Keratinocyte (primary cell): ENCODE results near the gene WDR44. TPM values are rescaled to one million over a fixed set of nuclear protein-coding genes. Genes with fewer than 3 reads are reported as not detected.

ENCODE experiments used
- DNase-seq: peaks from one replicate; pipeline ENCODE4 v3.0.0-alpha.2; 2011; ENCODE audit warnings: low read depth, missing footprints, low spot score
- FAIRE-seq: peaks from 2 replicates; lab custom pipeline; 2011; peaks lifted over from hg19 to GRCh38; lab: Jason Lieb, UNC
- H2AFZ ChIP-seq: 2 replicates; pipeline ENCODE4 v1.6.0; 2012; ENCODE audit warnings: low read length, control low read depth, inconsistent platforms; ENCODE audit not compliant: control insufficient read depth
- H3K27ac ChIP-seq: 2 replicates; pipeline ENCODE4 v1.5.1; 2011; ENCODE audit warnings: low read length; ENCODE audit not compliant: control insufficient read depth, insufficient read depth
- H3K27me3 ChIP-seq: 3 replicates; pipeline ENCODE4 v1.6.0; 2011; ENCODE audit warnings: low read length; ENCODE audit not compliant: control insufficient read depth, insufficient read depth; ENCODE audit errors: extremely low read depth
- H3K36me3 ChIP-seq, 2 experiments: 2 replicates in 1 of 2; 3 replicates in 1 of 2; pipeline ENCODE4 v1.5.1; 2011; ENCODE audit warnings: low read length in 2 of 2, mild to moderate bottlenecking in 1 of 2; ENCODE audit not compliant: control insufficient read depth in 2 of 2, insufficient read depth in 2 of 2; ENCODE audit errors: extremely low read depth in 1 of 2
- H3K4me1 ChIP-seq: 3 replicates; pipeline ENCODE4 v1.5.1; 2011; ENCODE audit warnings: low read length; ENCODE audit not compliant: control insufficient read depth, insufficient read depth; ENCODE audit errors: extremely low read depth
- H3K4me2 ChIP-seq: 3 replicates; pipeline ENCODE4 v1.6.0; 2011; ENCODE audit warnings: low read depth, low read length; ENCODE audit not compliant: control insufficient read depth, insufficient read depth; ENCODE audit errors: extremely low read depth
- H3K4me3 ChIP-seq, 3 experiments: fragments of 200-600 bp in 1 of 3; sonication (generic) in 1 of 3; 2 replicates in 2 of 3; 3 replicates in 1 of 3; pipeline ENCODE4 v1.5.1; 2011 to 2016; ENCODE audit warnings: low read length in 3 of 3, mild to moderate bottlenecking in 3 of 3, control low read depth in 2 of 3, inconsistent platforms in 1 of 3, low read depth in 1 of 3, mixed read lengths in 1 of 3, mixed run types in 1 of 3, moderate library complexity in 1 of 3; ENCODE audit not compliant: control insufficient read depth in 2 of 3, insufficient read depth in 2 of 3; ENCODE audit errors: extremely low read depth in 1 of 3
- H3K79me2 ChIP-seq: 2 replicates; pipeline ENCODE4 v1.6.0; 2012; ENCODE audit warnings: low read length; ENCODE audit not compliant: control insufficient read depth, insufficient read depth
- H3K9ac ChIP-seq: 3 replicates; pipeline ENCODE4 v1.6.0; 2011; ENCODE audit warnings: low read length; ENCODE audit not compliant: control insufficient read depth, insufficient read depth; ENCODE audit errors: extremely low read depth
- H3K9me1 ChIP-seq: 3 replicates; pipeline ENCODE4 v1.6.0; 2011; ENCODE audit warnings: low read length; ENCODE audit not compliant: control insufficient read depth, insufficient read depth; ENCODE audit errors: extremely low read depth
- H3K9me3 ChIP-seq: 2 replicates; pipeline ENCODE4 v1.5.1; 2012; ENCODE audit warnings: low read depth, low read length; ENCODE audit not compliant: control insufficient read depth
- H4K20me1 ChIP-seq: 3 replicates; pipeline ENCODE4 v1.6.0; 2011; ENCODE audit warnings: low read length; ENCODE audit not compliant: control insufficient read depth, insufficient read depth; ENCODE audit errors: extremely low read depth
- EZH2 ChIP-seq: IDR thresholded peaks from one replicate; pipeline ENCODE4 v1.6.1; 2012; ENCODE audit warnings: inconsistent platforms, mild to moderate bottlenecking, low read length, moderate library complexity
- dilution Hi-C: fragments of 300-500 bp; cut with MboI; formaldehyde crosslinking; loops from one replicate; pipeline ENCODE4 v1.7.0; 2020; ENCODE audit warnings: low sequenced_read_pairs; ENCODE audit not compliant: extremely low pct_ligation_motif_present
- polyA plus RNA-seq, 5 experiments: library from polyadenylated mRNA; depleted of rRNA in 3 of 5; stranded (reverse) in 3 of 5; stranded (forward) in 1 of 5; unstranded in 1 of 5; fragments of >200 nt; gene quantifications; 1 replicate in 1 of 5; 2 replicates in 3 of 5; 3 replicates in 1 of 5; pipeline versions ENCODE4 v1.2.1 to v1.2.3, GENCODE V29; 2011 to 2012; ENCODE audit warnings: missing spikeins in 2 of 5, low read depth in 1 of 5, low replicate concordance in 1 of 5
- TF ChIP-seq, protein P1 (sequence below), 3 experiments: IDR thresholded peaks in 1 of 3; conservative IDR thresholded peaks in 1 of 3; optimal IDR thresholded peaks in 1 of 3; 2 replicates in 2 of 3; 3 replicates in 1 of 3; pipeline versions ENCODE3 to v1.5.1; 2011; ENCODE audit warnings: low read length in 3 of 3, mild to moderate bottlenecking in 3 of 3, moderate library complexity in 2 of 3, control low read depth in 1 of 3, inconsistent platforms in 1 of 3; ENCODE audit not compliant: insufficient read depth in 2 of 3; ENCODE audit errors: extremely low read depth in 1 of 3

WDR44 gene
- polyA plus RNA-seq, 1 donor (not counting 4 experiments of a cell fraction or from before 2014, with no cell fraction given) = 22.9 TPM

DNA sequence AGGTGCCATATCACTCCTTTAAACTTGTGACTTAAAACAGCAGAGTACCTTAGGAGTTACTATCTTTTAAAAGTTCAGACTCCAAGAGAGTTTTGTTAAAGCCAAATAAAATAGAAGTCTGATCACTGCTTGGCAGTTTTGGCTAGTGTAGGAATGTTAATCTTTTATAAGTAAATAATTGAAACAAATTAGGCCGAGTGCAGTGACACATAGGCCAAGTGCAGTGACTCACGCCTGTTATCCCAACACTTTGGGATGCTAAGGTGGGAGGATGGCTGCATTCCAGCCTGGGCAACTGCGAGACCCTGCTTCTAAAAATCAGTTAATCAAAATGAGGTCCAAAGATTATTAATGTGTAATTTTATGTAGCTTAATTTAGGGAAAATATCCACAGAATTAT is 37.2 kb downstream of the WDR44 start:
- no peak for FAIRE-seq

DNA sequence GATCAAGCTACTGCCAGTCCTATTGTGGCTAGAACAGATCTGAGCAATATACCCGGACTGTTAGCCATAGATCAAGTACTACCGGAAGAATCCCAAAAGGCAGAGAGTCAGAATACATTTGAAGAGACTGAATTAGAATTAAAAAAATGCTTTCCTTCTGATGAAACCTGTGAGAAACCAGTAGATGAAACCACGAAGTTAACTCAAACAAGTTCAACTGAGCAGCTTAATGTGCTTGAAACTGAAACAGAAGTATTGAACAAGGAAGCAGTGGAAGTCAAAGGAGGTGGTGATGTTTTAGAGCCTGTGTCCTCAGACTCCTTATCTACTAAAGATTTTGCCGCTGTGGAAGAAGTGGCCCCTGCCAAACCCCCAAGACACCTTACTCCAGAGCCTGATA is 46.8 kb downstream of the WDR44 start:
- H3K9me3 ChIP-seq = no peaks in the 10 kb centered on the region

More for the DNA sequence above, 37.2 kb downstream of the WDR44 start:
- Histone ChIP-seq H2AFZ (no peak overlapping the region), H3K4me2 (no peak overlapping the region), H3K79me2 (no peaks in the 10 kb centered on the region), H3K36me3 (no peaks in the 10 kb centered on the region), H3K9ac (no peak overlapping the region), H3K27ac (no peak overlapping the region), H3K9me3 (no peaks in the 10 kb centered on the region), H3K4me1 (no peaks in the 10 kb centered on the region), H4K20me1 (no peaks in the 10 kb centered on the region), H3K4me3 (no peak overlapping the region), H3K9me1 (no peaks in the 10 kb centered on the region), H3K27me3 (no peaks in the 10 kb centered on the region)
- DNase-seq = no peak
- dilution Hi-C loops = no loop called here
- TF ChIP-seq, protein P1, sequence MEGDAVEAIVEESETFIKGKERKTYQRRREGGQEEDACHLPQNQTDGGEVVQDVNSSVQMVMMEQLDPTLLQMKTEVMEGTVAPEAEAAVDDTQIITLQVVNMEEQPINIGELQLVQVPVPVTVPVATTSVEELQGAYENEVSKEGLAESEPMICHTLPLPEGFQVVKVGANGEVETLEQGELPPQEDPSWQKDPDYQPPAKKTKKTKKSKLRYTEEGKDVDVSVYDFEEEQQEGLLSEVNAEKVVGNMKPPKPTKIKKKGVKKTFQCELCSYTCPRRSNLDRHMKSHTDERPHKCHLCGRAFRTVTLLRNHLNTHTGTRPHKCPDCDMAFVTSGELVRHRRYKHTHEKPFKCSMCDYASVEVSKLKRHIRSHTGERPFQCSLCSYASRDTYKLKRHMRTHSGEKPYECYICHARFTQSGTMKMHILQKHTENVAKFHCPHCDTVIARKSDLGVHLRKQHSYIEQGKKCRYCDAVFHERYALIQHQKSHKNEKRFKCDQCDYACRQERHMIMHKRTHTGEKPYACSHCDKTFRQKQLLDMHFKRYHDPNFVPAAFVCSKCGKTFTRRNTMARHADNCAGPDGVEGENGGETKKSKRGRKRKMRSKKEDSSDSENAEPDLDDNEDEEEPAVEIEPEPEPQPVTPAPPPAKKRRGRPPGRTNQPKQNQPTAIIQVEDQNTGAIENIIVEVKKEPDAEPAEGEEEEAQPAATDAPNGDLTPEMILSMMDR (optimal IDR thresholded peaks at IDR 0.05 in 1 of 3, IDR thresholded peaks at IDR 0.05 in 1 of 3, conservative IDR thresholded peaks at IDR 0.05 in 1 of 3; ENCODE audit: extremely low read depth in 1 of 3, insufficient read depth in 2 of 3, low read length in 3 of 3) = no peak
- TF ChIP-seq EZH2 = no peak

More for the DNA sequence above, 46.8 kb downstream of the WDR44 start:
- DNase-seq (no peak), FAIRE-seq (no peak)
- no peak overlapping the region for H3K9ac ChIP-seq
- H3K79me2 ChIP-seq = no peaks in the 10 kb centered on the region
- no peak for TF ChIP-seq EZH2
- TF ChIP-seq, protein P1 (optimal IDR thresholded peaks at IDR 0.05 in 1 of 3, IDR thresholded peaks at IDR 0.05 in 1 of 3, conservative IDR thresholded peaks at IDR 0.05 in 1 of 3; ENCODE audit: extremely low read depth in 1 of 3, insufficient read depth in 2 of 3, low read length in 3 of 3) = no peak
- H2AFZ ChIP-seq = no peak overlapping the region
- H3K4me1 ChIP-seq = no peaks in the 10 kb centered on the region
- H3K27me3 ChIP-seq = no peaks in the 10 kb centered on the region
- H3K36me3 ChIP-seq = no peaks in the 10 kb centered on the region
- H3K9me1 ChIP-seq = no peaks in the 10 kb centered on the region
- dilution Hi-C loops = no loop called here
- no peak overlapping the region for H3K27ac ChIP-seq
- H3K4me2 ChIP-seq = no peak overlapping the region
- H4K20me1 ChIP-seq = no peaks in the 10 kb centered on the region
- H3K4me3 ChIP-seq = no peak overlapping the region
